ENCODE results near the gene ADSS2. TPM values are rescaled to one million over a fixed set of nuclear protein-coding genes. Genes with fewer than 3 reads are reported as not detected.
"Not testable (repeated sequence)": the region's sequence is repeated elsewhere in the genome, so short reads cannot be mapped to it uniquely, and the experiment has no call there.

The ADSS2 gene
- total RNA-seq, 1 donor from 2014 or later, result 30.1 TPM

DNA sequence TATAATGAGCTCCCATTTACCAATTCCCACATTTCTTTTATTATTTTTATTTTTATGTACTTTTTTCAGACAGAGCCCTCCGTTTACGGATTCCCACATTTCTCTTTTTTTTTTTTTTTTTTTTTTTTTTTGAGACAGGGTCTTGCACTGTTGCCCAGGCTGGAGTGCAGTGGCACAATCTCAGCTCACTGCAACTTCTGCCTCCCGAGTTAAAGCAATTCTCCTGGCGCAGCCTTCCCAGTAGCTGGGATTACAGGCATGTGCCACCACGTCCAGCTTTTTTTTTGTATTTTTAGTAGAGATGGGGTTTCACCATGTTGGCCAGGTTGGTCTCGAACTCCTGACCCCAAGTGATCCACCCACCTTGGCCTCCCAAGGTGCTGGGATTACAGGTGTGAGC, 77.2 kb downstream of the ADSS2 start:
- DNase-seq (ENCODE audit: low spot score); intact Hi-C loops (cut with DNase I); ATAC-seq: not testable (repeated sequence)

DNA sequence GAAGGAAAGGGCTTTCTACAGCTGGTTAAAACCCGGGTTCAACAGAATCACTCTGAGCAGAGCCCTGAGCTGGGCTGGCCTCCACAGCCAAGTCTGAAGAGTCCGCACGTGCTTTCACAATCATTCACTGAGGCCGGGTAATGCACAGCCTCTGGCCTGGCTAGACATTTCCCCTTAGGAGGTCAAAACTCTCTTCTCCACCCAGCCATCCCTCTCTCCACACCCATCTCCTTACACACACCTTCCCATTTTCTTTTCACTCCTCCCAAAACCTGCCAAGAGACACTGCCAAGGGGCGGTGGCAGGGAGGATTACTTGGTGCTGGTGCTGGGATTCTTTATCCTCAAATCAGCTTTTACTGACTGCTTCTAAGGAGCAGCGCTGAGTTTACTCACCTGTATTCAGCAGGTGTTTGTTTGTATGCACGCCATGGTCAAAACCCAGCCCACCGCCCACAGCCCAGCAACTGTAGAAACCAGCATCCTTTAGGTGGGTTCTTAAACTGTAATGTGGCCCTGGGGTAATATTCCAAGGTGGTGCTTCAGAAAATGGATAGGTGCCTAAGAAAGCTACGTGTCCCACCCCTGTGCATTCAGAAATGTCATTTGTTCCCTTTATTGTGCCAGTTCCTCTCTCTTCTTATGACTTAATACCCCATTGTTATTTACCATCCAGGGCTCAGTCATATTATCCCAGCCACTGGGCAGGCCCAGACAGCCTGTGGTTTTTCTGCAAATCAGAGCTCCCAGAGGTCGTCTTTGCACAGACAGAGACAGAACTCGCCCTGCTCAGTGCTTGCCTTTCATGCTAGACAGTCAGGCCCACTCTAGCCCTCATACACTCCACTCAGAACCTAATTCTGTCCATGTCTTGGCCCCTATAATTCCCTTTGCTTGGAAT, 80.2 kb downstream of the ADSS2 start:
- intact Hi-C loops (cut with DNase I), result no loop called here
- ATAC-seq, result no peak

DNA sequence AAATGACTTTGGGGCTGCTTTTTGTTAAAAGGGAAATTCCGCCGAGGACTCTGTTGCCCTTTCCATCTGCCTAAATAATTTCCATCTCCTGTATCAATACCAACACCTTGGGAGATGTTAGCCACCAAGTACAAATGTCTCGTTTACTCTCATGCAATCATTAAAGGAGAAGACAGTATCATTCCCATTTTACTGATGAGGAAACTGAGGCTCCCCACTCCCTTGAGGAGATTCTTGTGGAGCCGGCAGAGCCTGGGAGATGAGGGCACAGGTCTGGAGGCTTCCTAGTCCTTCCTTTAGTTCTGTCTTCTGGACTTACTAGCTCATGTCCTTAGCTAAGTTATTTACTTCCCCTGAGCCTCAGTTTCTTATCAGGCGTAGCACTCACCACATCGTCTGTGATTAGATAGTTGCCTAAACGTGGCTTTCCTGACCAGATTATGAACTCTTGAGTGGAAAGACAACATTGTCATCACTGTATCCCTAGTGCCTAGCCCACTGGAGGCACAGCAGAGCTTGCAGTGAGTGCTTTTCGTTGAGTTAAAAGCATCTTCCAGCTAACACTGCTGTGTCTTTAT, 81.6 kb downstream of the ADSS2 start:
- intact Hi-C loops (cut with DNase I), result no loop called here
- ATAC-seq (no peak), DNase-seq (ENCODE audit: low spot score) (no peak)

More for the DNA sequence above, 80.2 kb downstream of the ADSS2 start:
- no peak for DNase-seq (ENCODE audit: low spot score)

DNA sequence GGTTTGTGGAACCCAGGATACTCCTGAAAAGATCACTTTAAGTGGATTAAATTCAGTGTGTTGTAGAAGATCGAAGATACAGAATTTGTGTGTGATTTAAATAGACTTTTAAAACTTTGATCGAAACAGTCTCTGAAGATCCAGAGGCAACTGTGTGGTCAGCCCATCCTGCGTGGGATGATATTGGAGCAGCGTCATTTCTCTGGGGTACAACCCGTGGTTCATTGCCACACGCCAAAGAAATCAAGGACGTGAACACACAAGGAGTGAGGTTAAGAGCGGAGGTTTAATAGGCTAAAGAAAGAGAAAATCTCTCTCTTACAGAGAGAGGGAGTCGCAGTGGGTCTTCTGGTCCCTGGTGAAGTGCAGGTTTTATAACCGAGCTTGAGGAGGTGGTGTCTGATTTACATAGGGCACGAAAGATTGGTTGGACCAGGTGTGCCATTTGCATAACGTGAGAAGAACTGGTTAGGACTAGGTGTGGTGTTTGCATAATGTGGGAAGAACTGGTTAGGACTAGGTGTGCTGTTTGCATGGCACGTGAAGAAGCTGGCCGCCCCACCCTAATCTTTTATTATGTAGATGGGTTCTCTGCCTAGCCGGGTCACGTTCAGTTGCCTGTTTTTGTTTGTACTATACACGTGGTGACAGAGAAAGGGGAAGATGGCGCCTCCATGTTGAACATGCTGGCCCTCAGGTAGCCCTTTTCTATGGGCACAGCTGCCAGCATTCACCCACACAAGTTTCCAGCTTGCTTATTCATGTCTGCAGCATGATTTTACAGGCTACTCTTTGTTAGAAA, 82.3 kb downstream of the ADSS2 start:
- intact Hi-C loops (cut with DNase I), result no loop called here
- ATAC-seq (peak; percentile 90), DNase-seq (ENCODE audit: low spot score) (no peak)

DNA sequence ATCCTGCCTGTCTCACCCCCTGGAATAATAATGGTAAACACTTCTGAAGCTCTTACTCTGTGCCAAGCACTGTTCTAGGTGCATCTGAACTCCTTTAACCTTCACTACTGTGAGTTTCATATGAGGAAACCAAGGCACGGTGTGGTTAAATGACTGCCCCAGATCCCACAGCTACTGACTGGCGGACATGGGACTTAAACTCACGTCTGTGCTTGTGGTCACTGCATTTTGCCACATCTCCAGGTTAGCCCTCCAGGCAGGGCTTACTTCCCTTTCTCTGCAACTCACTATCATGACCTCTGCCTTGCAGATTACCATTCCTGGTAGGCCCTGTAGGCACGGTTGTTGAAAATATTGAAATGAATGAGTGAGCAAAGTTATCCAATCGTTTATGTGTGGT, 83.4 kb downstream of the ADSS2 start:
- DNase-seq (ENCODE audit: low spot score) (no peak), ATAC-seq (no peak)
- intact Hi-C loops (cut with DNase I), result no loop called here

DNA sequence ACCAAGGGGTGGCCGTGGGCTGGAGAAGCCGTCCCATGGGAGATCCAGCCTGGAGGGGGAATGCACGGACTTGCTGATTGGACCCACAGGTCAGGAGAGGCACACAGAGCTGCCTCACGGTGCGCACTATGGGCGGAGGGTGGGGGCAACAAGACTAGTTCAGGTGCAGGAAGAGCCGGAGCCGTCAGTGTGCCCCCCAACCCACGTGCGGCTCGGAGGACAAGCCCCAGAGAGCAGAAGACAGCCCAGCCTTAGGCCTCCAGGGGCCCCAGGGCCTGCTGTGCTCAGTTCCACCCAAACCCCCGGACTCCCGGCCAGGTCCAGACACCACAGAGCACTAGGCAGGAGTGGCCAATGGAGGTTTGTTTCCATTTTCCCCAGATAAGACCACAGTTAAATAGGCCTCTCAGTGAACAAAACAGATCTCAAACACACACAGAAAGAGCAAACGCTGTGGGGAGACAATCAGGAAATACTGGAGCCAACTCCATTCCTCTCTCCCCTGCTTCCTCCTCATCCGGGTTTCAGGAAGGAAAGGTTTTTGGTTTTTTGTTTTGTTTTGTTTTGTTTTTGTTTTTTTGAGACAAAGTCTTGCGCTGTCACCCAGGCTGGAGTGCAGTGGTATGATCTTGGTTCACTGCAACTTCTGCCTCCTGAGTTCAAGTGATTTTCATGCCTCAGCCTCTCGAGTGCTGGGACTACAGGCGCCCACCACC, 84.2 kb downstream of the ADSS2 start:
- intact Hi-C loops (cut with DNase I), result no loop called here
- no peak for ATAC-seq
- DNase-seq (ENCODE audit: low spot score), result no peak

DNA sequence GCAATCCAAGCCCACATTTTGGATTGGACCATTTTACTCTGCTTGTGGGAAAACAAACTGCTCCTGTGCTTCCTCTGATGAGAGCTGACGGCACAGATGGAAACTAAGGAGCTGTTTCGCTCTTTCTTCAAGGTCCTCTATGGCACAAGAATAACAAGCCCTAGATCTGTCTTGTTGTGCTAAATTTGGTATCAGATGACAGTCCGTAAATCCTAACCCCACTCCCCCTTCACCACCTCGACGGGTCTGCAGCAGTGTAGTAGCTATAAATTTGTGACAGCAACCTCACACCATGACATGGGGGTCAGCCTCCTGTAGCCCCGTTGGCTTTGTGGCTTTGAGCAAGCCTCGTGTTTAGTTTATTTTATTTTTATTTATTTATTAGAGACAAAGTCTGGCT, 85.9 kb downstream of the ADSS2 start:
- intact Hi-C loops (cut with DNase I), result no loop called here
- DNase-seq (ENCODE audit: low spot score), result no peak
- no peak for ATAC-seq

DNA sequence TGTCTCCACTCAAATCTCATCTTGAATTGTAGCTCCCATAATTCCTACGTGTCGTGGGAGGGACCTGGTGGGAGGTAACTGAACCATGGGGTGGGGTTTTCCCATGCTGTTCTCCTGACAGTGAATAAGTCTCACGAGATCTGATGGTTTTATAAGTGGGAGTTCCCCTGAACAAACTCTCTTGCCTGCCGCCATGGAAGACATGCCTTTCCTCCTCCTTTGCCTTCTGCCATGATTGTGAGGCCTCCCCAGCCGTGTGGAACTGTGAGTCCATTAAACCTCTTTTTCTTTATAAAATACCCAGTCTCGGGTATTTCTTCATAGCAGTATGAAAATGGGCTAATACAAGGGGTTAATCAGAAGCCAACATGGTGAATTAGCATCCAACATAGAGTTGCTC, 86.4 kb downstream of the ADSS2 start:
- intact Hi-C loops (cut with DNase I); ATAC-seq; DNase-seq (ENCODE audit: low spot score): not testable (repeated sequence)

DNA sequence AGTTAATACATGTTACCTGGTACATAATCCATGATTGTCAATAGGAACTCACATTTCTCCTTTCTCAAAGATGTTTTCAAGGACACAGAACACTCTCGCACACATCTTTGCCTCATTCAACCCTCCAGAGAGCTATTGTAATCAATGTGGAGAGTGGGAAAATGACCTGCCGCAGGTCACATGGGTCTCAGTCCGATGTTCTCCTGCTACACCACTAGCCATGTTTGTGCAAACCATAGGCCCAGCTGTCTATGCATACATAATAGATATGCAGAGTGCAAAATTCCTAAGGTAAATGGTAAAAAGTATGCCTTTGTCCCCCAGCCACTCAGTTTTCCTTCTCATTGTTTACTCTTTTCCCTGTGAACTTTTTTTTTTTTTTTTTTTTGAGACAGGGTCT, 89.2 kb downstream of the ADSS2 start:
- intact Hi-C loops (cut with DNase I), result no loop called here

DNA sequence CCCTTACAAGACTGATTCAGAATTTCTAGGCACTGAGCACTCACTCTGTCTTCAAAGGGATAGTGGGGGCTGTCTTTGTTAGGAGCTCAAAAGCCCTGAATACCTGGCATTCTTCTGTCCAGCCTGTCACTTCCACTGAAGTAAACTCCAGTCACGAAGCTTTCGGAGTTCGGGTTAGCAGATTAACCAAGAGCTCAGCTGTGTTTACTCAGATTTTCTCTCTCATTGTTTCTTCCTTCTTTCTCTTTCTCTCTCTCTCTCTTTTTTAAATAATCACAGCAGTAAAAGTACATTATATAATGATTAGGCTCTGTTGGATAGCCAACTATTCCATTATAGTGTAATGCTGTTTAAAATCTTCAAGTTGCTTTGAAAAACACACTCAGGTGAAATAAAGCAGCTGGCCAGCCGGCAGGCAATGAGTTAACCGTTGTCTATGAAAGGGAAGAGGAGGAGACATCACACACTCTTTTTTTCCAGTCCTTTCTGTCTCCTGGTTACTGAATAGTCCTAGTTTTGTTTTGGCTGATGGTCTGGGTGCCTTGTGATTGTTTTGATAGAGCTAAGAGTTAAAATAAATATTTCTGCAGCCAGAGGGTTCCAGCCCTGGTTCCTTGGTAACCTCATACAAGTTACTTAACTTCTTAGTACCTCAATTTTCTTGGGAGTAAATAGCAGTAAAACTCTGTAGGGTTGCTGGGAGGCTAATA, 89.8 kb downstream of the ADSS2 start:
- no peak for DNase-seq (ENCODE audit: low spot score)
- ATAC-seq, result peak; percentile 38
- intact Hi-C loops (cut with DNase I), result no loop called here

More for the DNA sequence above, 89.2 kb downstream of the ADSS2 start:
- DNase-seq (ENCODE audit: low spot score), result no peak
- peak; percentile 24 for ATAC-seq

Other genes starting within 250 kb of the ADSS2 start
- 2.6 TPM for gene CATSPERE, start 9.4 kb upstream of the ADSS2 start, total RNA-seq
- gene DESI2, start 201.2 kb upstream of the ADSS2 start, total RNA-seq, result 19.3 TPM

All from sciatic nerve (tissue), 2 donors.